T-helper 17 cell (primary cell): Measurements from ENCODE around the gene LRRC74B. TPM values are rescaled to one million over a fixed set of nuclear protein-coding genes. Genes with fewer than 3 reads are reported as not detected.
"Not testable (repeated sequence)": the region's sequence is repeated elsewhere in the genome, so short reads cannot be mapped to it uniquely, and the experiment has no call there.

Experiments
- ATAC-seq: fragments of 150-1000 bp; cut with Tn5 transposase; 2 replicates; pipeline ENCODE4 v1.10.0; 2021; ENCODE audit warnings: mild to moderate bottlenecking, moderate library complexity
- DNase-seq, 3 donors: peaks; one replicate each; pipeline versions ENCODE4 v3.0.0 to v3.0.0-alpha.2; 2020 to 2021
- H3K9me3 ChIP-seq: one replicate; pipeline ENCODE4 v1.7.0; 2013; ENCODE audit warnings: low read length, mild to moderate bottlenecking; ENCODE audit not compliant: control insufficient read depth, poor library complexity, severe bottlenecking
- H3K27ac Mint-ChIP-seq: one replicate; pipeline ENCODE4 v1.8.0; 2022; ENCODE audit warnings: mild to moderate bottlenecking, moderate library complexity, mixed read lengths
- H3K27me3 Mint-ChIP-seq: one replicate; pipeline ENCODE4 v1.8.0; 2022; ENCODE audit warnings: mixed read lengths
- H3K36me3 Mint-ChIP-seq: one replicate; pipeline ENCODE4 v1.8.0; 2022; ENCODE audit warnings: low read depth, mixed read lengths
- H3K4me1 Mint-ChIP-seq: one replicate; pipeline ENCODE4 v1.8.0; 2022; ENCODE audit warnings: mild to moderate bottlenecking, mixed read lengths
- H3K4me3 Mint-ChIP-seq: one replicate; pipeline ENCODE4 v1.8.0; 2022; ENCODE audit warnings: mild to moderate bottlenecking, moderate library complexity, mixed read lengths
- total RNA-seq, 4 donors: library from RNA in 2 of 4; stranded (reverse) in 2 of 4; gene quantifications; one replicate each; pipeline ENCODE4 v1.2.3 and lab custom pipeline; 2022 to 2026

Gene LRRC74B
- total RNA-seq, 2 donors from 2014 or later, result 0.10 TPM; not detected in 1

DNA sequence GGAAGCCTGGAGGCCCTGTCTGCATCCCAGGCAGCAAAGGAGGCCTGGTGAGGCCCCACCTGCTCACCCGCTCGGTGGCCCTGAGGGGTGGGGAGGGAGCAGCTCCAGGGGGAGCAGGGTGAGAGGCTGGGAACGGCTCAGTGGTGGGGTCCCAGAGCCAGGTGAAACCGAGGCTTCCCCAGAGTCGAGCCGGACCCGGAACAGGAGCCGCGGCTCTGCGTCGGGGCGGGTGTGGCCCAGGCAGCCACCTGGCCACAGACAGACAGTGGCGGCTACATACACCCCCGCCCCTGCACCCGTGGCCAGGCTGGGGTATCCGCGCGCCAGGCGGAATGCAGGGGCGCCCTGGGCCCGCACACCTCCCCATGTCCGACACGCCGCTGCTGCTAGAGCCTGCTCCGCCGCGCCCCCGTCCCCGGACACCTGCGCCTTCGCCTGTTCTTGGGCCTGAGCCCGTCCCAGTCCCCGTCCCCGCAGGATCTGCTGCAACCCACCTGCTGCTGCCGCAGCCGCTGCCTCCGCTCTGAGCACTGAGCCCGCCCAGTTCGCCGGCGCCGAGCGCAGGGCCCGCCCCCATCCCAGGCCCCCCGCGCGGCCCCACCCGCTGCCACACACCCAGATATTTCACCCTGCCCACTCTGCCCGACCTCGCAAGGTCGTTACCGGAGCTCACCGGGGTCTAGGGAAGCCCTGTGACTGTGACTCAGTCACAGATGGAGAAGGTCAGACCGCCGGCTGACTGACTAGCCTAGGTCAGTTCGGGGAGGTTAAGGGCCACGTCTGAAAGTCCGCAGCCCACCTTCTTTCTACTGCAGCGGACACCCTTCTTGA lies 13.5 kb upstream of the LRRC74B start, which contains the start of gene SLC7A4:
Gene SLC7A4, minus strand, starts transcription at position 525 of the 831 bp plus-strand sequence. CDS start 749 bp downstream, outside the sequence.
- peak within 1 kb of the TSS; percentile 75 for H3K4me3 Mint-ChIP-seq
- peaks cover 3% of the 10 kb centered on the region for H3K36me3 Mint-ChIP-seq
- H3K9me3 ChIP-seq, result no peaks in the 10 kb centered on the region
- DNase-seq (no peak), ATAC-seq (peak; percentile 48)
- peaks cover 6% of the 10 kb centered on the region for H3K4me1 Mint-ChIP-seq
- no peak within 1 kb of the TSS for H3K27ac Mint-ChIP-seq
- H3K27me3 Mint-ChIP-seq, result peaks cover 48% of the 10 kb centered on the region

DNA sequence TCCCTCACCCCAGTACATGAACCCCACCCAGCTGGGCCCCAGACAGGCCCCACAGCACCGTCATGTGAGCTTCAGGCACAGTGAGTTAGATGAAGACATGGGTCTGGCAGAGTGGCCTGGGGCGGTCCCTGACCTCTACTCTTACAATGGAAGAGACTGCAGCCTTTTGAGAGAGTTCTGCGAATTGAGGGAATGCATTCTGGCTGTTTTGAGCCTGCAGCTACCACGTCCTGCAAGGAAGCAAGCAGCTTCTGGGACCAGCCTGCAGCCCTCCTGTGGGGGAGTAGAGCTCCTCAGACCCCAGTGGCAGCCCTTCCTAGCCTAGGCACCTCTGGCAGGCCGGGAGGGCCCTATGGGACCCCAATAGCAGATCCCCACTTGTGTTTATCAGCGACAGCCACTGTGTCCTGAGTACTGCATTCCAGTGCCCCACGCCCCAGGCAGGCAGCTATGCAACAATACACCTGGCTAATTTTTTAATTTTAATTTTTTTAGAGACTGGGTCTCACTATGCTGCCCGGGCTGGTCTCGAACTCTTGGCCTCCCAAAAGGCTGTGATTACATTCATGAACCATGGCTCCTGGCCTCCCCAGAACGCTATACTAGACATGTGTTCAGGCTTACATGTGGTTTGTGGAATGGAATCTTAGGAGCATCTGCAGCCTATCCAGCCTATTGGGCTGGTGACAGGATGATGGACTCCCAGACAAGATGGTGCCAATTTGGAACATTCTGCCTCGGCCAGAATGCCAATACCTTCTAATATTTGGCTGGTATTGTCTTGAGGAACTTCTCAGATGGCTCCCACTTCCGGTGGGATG lies 12.7 kb upstream of the LRRC74B start:
- no peak overlapping the region for H3K27ac Mint-ChIP-seq
- H3K4me3 Mint-ChIP-seq, result peak overlapping the region; percentile 61
- DNase-seq (no peak), ATAC-seq (no peak)
- peaks cover 6% of the 10 kb centered on the region for H3K4me1 Mint-ChIP-seq
- H3K9me3 ChIP-seq, result no peaks in the 10 kb centered on the region
- H3K27me3 Mint-ChIP-seq, result peaks cover 50% of the 10 kb centered on the region
- peaks cover 3% of the 10 kb centered on the region for H3K36me3 Mint-ChIP-seq

DNA sequence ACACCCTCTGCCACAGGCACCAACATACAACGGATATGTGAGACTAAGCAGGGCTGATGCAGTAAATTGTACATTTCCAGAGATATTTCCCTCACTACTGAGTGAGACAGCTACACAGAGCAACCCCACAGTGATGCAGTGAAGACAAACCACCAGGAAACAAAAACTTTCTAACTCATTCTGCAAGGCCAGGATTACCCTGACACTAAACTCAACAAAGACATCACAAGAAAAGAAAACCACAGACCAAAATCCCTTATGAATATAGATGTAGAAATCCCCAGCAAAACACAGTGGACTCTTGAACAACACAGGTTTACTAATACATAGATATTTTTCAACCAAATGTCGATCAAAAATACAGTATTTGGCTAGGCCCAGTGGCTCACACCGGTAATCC lies 11.9 kb upstream of the LRRC74B start:
- H3K9me3 ChIP-seq, result no peaks in the 10 kb centered on the region
- ATAC-seq (no peak), DNase-seq (no peak)
- Mint-ChIP-seq H3K27me3 (peaks cover 55% of the 10 kb centered on the region), H3K4me1 (peaks cover 6% of the 10 kb centered on the region), H3K27ac (no peak overlapping the region), H3K36me3 (peaks cover 3% of the 10 kb centered on the region), H3K4me3 (no peak overlapping the region)

DNA sequence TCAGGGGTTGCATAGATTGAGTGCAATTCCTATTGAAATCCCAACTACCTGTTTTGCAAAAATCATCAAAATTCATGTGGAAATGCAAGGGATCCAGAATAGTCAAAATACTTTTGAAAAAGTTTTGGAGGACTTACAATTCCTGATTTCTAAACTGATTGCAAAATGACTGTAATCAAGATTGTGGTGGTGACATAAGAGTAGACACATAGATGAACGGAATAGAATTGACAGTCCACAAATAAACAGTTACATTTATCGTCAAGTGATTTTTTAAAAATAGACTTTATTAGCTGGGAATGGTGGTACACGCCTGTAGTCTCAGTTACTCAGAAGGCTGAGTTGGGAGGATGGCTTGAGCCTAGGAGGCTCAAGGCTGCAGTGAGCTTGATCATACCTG lies 10.8 kb upstream of the LRRC74B start:
- Mint-ChIP-seq H3K4me1 (peaks cover 4% of the 10 kb centered on the region), H3K4me3 (no peak overlapping the region), H3K27me3 (peaks cover 49% of the 10 kb centered on the region), H3K27ac (no peak overlapping the region), H3K36me3 (peaks cover 6% of the 10 kb centered on the region)
- H3K9me3 ChIP-seq, result no peaks in the 10 kb centered on the region
- DNase-seq, result no peak
- ATAC-seq, result no peak

DNA sequence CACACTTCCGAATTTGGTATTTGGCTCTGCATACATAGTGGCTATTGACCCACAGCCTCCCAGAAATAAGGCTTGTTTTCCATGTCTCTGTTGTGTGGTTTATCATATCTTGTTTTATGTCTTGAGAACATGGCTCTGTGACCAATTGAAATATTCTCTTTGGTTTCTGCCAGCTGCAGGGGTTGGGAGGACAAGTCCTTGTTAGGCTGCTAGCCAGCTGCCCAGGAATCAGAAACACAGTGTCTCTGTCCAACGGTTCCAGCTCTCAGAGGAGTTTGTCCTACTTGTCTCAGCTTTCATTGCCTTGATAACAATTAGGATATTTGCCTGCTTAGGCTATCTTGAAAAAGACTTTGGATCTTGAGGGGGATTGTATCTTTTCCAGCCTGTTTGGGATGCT lies 7.3 kb upstream of the LRRC74B start:
- H3K4me1 Mint-ChIP-seq, result peaks cover 5% of the 10 kb centered on the region
- H3K4me3 Mint-ChIP-seq, result no peak overlapping the region
- peaks cover 43% of the 10 kb centered on the region for H3K27me3 Mint-ChIP-seq
- ATAC-seq (no peak), DNase-seq (no peak)
- no peak overlapping the region for H3K27ac Mint-ChIP-seq
- H3K9me3 ChIP-seq, result no peaks in the 10 kb centered on the region
- peaks cover 3% of the 10 kb centered on the region for H3K36me3 Mint-ChIP-seq

DNA sequence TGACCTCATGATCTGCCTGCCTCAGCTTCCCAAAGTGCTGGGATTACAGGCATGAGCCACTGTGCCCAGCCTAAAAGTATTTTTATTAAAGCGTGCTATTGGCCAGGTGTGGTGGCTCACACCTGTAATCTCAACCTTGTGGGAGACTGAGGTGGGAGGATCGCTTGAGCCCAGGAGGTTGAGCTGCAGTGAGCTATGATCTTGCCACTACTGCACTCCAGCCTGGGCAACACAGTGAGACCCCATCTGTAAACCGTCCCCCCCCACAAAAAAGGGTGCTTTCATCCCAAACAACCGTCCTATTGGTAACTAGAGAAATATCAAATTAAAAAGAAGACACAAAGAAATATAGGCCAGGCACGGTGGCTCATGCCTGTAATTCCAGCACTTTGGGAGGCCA lies 6.6 kb upstream of the LRRC74B start:
- H3K36me3 Mint-ChIP-seq, ATAC-seq, H3K4me1 Mint-ChIP-seq, H3K4me3 Mint-ChIP-seq, H3K9me3 ChIP-seq, H3K27ac Mint-ChIP-seq, DNase-seq: not testable (repeated sequence)
- H3K27me3 Mint-ChIP-seq, result peaks cover 37% of the 10 kb centered on the region

DNA sequence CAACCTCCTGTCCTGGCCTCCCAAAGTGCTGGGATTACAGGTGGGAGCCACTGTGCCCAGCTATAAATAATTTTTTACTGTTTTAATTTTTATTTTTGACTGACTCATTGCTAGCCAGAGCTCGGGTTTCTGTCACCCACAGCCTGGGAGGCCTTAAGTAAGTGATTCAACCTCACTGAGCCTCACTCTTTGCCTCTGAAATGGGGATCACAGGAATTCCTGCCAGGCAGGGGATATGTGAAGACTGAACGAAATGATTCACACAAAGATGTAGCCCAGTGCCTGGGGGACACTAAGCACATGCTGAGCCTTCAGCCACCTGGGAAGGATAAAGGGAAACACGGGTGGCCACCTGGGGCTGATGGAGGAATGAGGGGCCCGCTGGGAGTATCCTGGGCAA lies 3.8 kb upstream of the LRRC74B start:
- DNase-seq, result no peak
- Mint-ChIP-seq H3K36me3 (peaks cover 3% of the 10 kb centered on the region), H3K27me3 (peaks cover 23% of the 10 kb centered on the region), H3K4me1 (peaks cover 18% of the 10 kb centered on the region), H3K27ac (no peak overlapping the region), H3K4me3 (no peak overlapping the region)
- H3K9me3 ChIP-seq, result no peaks in the 10 kb centered on the region
- ATAC-seq, result no peak

DNA sequence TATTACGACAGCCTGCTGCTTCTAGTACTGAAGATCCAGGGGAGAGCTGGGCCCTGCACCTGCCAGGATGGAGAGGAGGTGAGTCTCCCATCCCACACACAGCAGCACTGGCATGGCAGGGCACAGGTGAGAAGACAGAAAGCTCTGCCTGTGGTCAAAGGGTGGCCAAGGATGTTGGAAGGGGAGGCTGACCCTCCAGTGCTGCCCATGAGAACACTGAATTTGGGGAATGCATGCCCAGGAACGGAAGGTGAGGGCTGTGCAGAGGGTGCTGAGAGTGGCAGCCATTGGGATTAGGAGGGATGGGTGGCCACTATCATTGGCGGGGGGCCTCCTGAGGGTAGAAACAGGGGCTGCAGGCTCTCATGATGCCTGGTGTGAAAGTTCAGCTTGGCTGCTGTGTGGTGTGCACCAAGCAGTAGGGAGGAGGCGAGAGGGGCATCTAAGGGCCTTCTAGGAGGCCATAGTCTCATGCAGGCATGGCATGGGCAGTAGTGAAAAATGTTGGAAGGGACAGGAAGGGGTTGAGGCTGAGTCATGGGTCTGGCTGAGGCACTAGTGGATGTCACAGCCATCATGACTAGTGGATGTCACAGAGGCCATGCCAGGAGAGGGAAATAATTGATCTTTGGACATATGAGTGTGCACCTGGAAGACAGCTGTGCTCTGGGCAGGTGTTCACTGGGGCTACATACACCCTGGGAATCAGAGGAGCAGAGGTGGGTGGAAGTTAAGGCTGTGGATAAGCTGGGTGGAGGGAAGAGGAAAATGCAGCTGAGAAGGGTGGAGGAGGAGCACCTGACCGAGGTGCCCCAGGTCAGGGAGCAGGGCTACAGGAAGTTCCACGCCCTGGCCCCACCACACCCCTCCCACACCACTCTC lies 2.5 kb upstream of the LRRC74B start:
- Mint-ChIP-seq H3K4me1 (peaks cover 18% of the 10 kb centered on the region), H3K36me3 (peaks cover 3% of the 10 kb centered on the region), H3K27ac (peak overlapping the region; percentile 97), H3K4me3 (peak overlapping the region; percentile 63), H3K27me3 (peaks cover 20% of the 10 kb centered on the region)
- H3K9me3 ChIP-seq, result no peaks in the 10 kb centered on the region
- ATAC-seq (no peak), DNase-seq (no peak)

DNA sequence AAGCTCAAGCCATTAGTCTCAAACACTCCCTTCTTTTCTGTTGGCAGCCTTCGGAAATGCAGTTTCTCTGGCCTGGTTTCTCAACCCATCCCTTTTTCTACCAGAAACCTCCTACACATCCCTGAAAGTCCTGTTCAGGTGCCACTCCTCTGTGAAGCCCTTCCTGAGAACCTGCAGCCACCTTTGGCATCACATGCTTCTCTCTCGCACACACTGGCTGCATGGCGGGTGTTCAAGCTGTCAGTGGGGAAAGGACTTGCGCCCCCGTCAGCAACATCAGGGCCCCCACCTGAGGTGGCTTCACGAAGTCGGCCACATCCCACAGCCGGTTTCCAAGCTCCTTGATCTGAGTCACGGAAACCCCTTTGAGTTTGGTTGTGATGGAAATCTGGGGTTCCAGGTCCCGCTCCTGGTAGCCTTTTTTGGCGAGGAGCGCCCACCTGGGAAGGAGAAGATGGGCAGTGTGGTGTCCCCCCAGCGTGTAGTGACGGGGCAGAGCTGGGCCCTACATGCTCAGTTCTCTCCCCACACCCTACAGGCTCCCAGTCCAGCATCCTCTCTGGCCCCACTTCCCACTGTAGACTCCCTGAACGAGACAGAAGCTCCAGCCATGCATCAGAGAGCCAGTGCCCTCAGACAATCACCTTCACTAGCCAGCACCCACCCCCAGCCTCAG lies 1.7 kb upstream of the LRRC74B start:
- peaks cover 16% of the 10 kb centered on the region for H3K27me3 Mint-ChIP-seq

DNA sequence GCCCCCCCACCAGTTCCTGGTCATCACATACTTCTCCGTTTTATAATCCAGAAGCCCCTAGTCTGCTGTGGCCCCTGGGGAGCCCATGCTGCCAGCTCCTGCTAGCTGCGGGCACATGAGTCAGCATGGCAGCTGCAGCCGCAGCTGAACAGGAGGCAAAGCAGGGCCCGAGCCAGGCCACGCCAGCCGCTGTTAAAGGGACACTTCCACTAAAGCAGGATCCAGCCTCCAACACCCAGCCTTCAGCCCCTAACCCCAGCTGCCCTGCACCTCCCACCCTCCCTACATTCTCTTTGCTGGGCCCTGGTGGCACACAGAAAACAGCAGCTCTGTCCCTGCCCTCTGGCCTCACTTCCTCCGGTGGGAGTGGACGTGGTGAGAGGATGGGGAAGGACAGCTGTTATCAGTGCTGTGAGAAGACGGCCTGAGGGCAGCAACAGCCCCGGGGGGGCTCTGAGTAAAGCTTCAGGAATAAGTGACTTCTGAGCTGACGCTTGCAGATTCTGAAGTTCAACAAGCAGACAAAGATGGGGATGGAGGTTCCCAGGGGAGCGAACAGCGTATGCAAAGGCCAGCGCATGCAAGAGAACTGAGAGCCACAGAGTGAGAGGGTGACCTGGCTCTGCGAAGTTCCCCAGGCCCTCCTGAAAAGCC lies 688 bp upstream of the LRRC74B start:
- Mint-ChIP-seq H3K4me3 (peak overlapping the region; percentile 76), H3K36me3 (no peaks in the 10 kb centered on the region), H3K4me1 (peaks cover 18% of the 10 kb centered on the region), H3K27me3 (peaks cover 11% of the 10 kb centered on the region), H3K27ac (peak overlapping the region; percentile 97)
- ATAC-seq (peak; percentile 20), DNase-seq (no peak)
- H3K9me3 ChIP-seq, result no peaks in the 10 kb centered on the region

More for the DNA sequence above, 1.7 kb upstream of the LRRC74B start:
- H3K4me1 Mint-ChIP-seq, result peaks cover 18% of the 10 kb centered on the region
- no peaks in the 10 kb centered on the region for H3K9me3 ChIP-seq
- no peak for ATAC-seq
- H3K36me3 Mint-ChIP-seq, result peaks cover 3% of the 10 kb centered on the region
- peak overlapping the region; percentile 97 for H3K27ac Mint-ChIP-seq
- peak overlapping the region; percentile 63 for H3K4me3 Mint-ChIP-seq
- no peak for DNase-seq

DNA sequence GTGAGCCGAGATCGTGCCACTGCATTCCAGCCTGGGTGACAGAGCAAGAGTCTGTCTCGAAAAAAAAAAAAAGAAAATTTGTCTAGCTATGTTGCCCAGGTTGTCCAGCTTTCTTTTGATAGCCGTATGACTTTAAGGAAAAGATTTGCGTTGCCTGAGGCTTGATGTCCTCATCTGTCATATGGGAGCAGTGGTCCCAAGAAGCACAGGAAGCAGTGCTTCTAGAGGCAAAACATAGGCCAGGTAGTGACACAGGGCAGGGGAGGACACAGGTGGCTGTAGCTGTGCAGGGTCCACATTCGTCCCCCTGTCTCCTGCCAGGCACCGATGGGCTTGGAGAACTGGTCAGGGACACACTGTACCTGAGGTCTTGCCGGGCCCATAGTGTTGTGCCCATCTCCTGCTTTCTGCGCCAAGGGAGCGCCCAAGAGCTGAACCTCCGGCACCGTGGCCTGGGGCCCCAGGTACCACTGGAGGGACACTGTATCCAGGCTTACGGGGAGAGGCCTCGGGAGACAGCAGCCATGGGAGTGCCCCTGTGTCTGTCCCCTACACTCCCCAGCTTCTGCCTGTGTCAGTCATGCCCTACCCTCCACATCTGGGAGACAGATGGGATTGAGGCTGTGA lies 1.4 kb downstream of the LRRC74B start:
- no peak overlapping the region for H3K27ac Mint-ChIP-seq
- H3K4me1 Mint-ChIP-seq, result peaks cover 27% of the 10 kb centered on the region

DNA sequence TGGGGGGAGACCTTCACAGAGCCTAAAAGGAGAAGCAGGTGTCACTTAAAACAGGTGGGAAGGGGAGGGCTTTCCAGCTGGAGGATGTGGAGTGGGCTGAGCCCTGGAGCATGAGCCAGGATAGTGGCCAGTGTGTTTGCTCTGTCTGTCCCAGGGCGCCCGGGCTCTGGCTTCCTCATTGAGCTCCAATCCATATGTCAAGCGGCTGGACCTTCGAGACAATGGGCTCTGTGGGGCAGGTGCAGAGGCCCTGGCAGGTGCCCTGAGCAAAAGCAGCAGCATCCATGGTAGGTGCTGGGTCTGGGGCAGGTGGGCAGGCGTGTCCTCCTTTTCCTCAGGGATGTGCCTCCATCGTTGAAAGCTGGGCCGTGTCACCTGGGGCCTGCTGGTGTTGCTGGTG lies 2.0 kb downstream of the LRRC74B start:
- Mint-ChIP-seq H3K27me3 (peaks cover 12% of the 10 kb centered on the region), H3K27ac (no peak overlapping the region), H3K4me3 (no peak overlapping the region), H3K36me3 (no peaks in the 10 kb centered on the region), H3K4me1 (peaks cover 27% of the 10 kb centered on the region)
- ATAC-seq (no peak), DNase-seq (no peak)
- no peaks in the 10 kb centered on the region for H3K9me3 ChIP-seq

More for the DNA sequence above, 1.4 kb downstream of the LRRC74B start:
- no peaks in the 10 kb centered on the region for H3K9me3 ChIP-seq
- Mint-ChIP-seq H3K36me3 (no peaks in the 10 kb centered on the region), H3K4me3 (no peak overlapping the region), H3K27me3 (peaks cover 13% of the 10 kb centered on the region)
- ATAC-seq (no peak), DNase-seq (no peak)
